ENCODE results near the gene WDR76.
A peak's percentile ranks its signal among the peaks of the same experiment; 100 is the strongest.
"Not testable (repeated sequence)": the region's sequence is repeated elsewhere in the genome, so short reads cannot be mapped to it uniquely, and the experiment has no call there.

The WDR76 gene

GRCh38 chr15:43824302-43825246, 2.2 kb upstream of the WDR76 start, which contains the start of gene MFAP1:
Gene MFAP1, minus strand, starts transcription at chr15:43824690. Its CDS starts 121 bp downstream, at chr15:43824569.
- DNase-seq: peak; percentile 95

GRCh38 chr15:43825305-43825704, 1.5 kb upstream of the WDR76 start:
- not testable (repeated sequence) for DNase-seq

- DNase-seq: no peak
Measured at GRCh38 chr15:43826029-43826507, 734 bp upstream of the WDR76 start.

- DNase-seq: peak in 1 of 2 donors; percentile 28
Measured at GRCh38 chr15:43828061-43828657, 1.4 kb downstream of the WDR76 start.

GRCh38 chr15:43829951-43830540, 3.2 kb downstream of the WDR76 start:
- not testable (repeated sequence) for DNase-seq

GRCh38 chr15:43830691-43831275, 4.0 kb downstream of the WDR76 start:
- not testable (repeated sequence) for DNase-seq

- not testable (repeated sequence) for DNase-seq
Measured at GRCh38 chr15:43831519-43832052, 4.8 kb downstream of the WDR76 start.

GRCh38 chr15:43832485-43832884, 5.7 kb downstream of the WDR76 start:
- not testable (repeated sequence) for DNase-seq

GRCh38 chr15:43845421-43845820, 18.6 kb downstream of the WDR76 start:
- no peak for DNase-seq

GRCh38 chr15:43851251-43851650, 24.4 kb downstream of the WDR76 start:
- no peak for DNase-seq

GRCh38 chr15:43852607-43853006, 25.8 kb downstream of the WDR76 start:
- no peak for DNase-seq

- DNase-seq: no peak
Measured at GRCh38 chr15:43854801-43855200, 28.0 kb downstream of the WDR76 start.

- no peak for DNase-seq
Measured at GRCh38 chr15:43859546-43859945, 32.7 kb downstream of the WDR76 start.

- DNase-seq: not testable (repeated sequence)
Measured at GRCh38 chr15:43866636-43867035, 39.8 kb downstream of the WDR76 start.

- DNase-seq: no peak
Measured at GRCh38 chr15:43867096-43867495, 40.3 kb downstream of the WDR76 start.

- DNase-seq: no peak
Measured at GRCh38 chr15:43868406-43868805, 41.6 kb downstream of the WDR76 start.

GRCh38 chr15:43871835-43872234, 45.0 kb downstream of the WDR76 start:
- no peak for DNase-seq

GRCh38 chr15:43872416-43873020, 45.7 kb downstream of the WDR76 start:
- DNase-seq: peak in 1 of 2 donors; percentile 30

GRCh38 chr15:43873651-43874050, 46.8 kb downstream of the WDR76 start:
- DNase-seq: no peak

GRCh38 chr15:43876872-43877271, 50.1 kb downstream of the WDR76 start:
- DNase-seq: no peak

GRCh38 chr15:43877371-43877770, 50.6 kb downstream of the WDR76 start:
- DNase-seq: no peak

- DNase-seq: no peak
Measured at GRCh38 chr15:43878446-43878845, 51.6 kb downstream of the WDR76 start.
